CD1c-positive myeloid dendritic cell (primary cell): Measurements from ENCODE around the gene EVA1A.
"Not testable (repeated sequence)": the region's sequence is repeated elsewhere in the genome, so short reads cannot be mapped to it uniquely, and the experiment has no call there.

Experiments used
- DNase-seq: peaks from one replicate; pipeline ENCODE4 v3.0.0-alpha.2; 2016; ENCODE audit errors: extremely low spot score

EVA1A gene

DNA sequence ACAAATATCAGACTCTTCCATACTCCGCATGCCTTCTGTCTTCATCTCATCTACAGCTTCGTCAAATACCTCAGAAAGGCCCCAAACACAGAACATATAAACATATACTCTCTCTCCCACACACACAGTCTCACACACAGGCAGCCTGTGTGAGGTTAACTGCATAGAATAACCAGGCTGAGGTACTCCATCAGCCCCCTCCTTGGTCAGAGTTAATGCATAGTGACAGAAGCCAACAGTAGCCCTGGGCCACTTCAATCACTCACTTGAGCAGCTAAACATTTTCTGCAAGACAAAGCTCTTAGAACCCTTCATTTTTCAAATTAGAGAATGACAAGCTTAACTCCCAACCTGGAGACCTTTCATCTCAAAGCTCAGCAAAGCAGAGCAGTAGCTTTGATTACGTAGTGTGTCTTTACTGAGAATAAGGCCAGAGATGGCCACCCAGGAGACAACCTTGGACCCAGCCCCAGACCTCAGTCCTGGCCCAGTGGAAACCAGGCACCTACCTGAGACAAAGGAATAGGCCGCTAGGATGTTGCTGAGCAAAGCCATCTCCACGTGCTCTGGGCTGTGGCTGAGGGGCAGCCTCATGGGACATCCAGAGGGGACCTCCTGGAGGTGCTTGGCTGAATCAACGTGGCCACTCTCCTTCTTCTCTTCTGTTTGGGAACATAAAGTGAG is 43.0 kb downstream of the EVA1A start:
- no peak for DNase-seq

DNA sequence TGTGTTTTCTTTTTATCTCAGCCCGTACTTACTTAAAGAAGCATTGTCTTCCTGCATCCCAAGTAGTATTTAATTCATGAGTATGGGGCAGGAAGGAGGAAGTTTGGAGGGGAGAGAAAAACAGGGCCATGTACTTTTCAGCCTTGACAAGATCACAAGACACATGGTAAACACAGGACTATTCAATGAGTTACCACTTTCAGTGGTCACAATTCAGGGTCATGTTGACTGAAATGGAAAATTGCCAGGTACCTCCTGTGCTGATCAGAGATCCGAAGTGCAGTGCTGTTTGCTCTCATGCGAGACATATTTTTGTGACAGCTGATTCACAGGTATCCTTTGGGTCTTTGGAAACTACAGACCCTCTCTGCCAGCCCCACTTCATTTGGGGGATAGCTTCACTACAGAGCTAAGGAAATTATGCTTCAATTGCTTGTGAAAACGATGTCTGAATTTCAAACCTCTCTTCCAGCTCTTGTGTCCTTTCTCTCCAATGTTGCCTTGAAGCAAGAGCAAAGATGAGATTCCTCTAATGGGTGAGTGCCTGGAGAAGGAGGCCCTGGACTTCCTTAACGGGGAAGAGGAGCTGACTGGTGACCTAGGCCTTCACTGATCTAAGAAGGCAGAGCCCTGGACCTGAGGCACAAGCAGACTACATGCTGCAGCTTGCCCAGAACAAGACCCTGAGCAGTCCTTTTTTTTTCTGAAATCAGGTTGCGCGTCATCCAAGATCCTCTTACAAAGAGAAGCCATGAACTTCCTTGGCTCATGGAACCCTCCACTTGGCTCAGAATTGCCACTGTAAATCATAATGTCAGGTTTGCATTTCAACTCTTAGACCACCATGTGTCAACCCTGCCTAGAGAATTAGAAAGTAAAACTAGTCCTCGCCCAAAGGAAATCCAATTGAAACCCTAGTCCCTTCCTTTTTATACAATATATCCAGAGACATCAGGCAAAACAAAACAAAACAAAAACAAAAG is 44.1 kb downstream of the EVA1A start:
- DNase-seq: no peak

DNA sequence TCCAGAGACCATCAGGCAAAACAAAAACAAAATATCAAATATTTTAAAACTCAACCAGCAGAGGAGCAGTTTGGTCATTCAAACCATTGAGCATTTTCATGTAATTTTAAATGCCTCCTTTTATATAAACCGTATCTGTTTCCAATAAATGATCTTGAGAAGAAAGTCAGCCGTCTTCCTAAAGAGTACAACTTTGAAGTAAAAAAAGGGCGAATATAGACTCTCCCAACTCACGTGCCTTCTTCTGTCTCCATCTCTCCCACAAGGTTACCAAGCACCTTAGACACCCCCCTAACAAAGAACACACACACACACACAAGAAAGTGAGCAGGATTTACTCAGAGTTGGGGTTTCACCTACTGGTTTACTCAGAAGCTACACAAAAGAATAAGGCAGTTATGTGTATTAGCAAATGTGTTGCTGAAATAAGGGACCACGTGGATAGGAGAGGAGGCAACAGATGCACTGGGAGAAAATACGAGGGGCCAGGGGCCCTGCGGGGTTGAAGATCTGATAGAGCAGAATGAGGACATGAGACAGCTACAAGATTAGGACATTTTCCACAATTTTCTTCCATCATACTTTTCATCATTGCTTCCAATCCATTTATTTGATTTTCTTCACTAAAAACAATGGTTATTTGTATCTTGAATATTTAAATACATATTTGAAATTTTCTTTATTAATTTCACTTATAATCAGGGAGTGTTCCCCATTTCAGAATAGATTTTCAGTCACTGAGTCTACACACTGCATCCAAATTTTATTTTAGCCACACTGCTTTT is 45.0 kb downstream of the EVA1A start:
- no peak for DNase-seq

DNA sequence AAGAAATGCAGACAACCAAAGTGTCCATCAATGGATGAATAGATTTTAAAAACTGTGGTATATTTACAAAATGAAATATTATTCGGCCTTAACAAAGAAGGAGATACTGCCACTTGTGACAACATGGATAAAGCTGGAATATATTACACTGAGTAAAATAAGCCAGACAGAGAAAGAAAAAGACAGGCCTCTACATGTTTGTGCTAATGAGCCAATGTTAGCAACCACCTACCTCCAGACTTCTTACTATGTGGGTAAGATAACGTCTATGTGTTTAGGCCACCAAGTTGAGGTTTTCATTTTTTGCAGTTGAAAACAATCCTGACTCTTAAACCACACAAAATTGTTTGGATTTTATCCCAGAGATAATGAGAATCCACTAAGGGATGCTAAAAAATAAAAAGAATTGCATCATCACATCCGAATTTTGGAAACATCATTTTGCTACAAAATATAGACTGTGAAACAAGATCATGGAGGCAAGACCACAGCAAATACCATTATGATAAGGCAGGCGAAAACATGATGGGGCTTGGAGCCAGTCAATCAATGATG is 47.0 kb downstream of the EVA1A start:
- no peak for DNase-seq

DNA sequence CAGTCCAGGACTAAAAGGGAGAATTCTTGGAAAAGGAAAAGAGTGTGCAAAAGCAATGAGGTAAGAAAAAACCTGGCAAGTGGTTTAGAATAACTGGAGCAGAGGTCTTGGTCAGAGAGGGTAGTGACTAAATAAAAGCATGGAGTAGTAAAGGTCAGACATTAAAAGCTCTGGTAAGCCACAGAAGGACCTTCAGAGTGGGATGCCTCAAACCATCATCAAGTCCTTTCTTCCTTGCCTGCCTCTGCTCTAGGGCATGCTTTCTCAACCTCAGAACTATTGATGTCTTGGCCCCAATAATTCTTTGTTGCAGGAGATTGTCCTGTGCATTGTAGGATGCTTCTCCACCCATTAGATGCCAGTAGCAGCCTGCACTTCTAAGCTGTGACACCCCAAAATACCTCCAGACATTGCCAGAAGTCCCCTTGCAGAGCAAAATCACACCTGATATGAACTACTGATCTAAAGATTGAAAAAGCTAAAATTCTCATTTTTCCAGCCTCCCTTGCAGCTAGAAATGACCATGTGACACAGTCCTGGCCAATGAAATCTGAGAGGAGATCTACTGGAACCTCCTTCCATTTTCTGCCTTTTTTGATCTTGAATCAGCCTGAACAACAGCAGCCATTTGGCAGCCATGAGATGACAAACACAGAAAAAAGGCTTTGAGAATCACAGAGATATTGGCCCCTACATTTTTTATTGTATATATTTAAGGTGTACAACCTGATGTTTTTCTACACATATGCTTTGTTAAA is 48.1 kb downstream of the EVA1A start:
- DNase-seq: no peak

DNA sequence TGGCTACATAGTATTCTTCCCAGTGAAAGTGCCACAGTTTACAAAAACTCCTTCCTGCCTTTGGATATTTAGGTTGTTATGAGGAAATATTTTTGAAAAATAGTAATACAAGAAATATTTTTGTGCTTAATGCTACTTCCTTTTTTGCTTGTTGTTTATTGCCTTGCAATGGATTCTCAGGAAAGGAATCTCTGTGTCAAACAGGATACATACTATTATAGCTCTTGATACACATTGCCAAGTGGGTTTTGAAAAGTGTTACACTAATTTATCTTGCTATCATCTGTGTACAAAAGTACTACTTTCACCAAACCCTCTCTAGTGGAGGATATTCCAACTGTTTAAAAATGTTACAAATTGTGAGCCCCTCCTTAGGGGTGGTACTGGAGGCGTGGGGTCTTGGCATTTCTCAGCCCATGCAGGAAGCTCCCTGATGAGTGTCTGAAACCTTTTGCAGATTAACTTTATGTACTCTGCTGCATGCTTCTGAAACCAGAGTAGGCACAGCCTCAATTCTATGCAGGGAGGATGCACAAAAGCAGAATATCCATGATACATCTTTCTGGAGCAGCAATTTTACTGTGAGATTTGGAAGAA is 54.5 kb downstream of the EVA1A start:
- DNase-seq: no peak

DNA sequence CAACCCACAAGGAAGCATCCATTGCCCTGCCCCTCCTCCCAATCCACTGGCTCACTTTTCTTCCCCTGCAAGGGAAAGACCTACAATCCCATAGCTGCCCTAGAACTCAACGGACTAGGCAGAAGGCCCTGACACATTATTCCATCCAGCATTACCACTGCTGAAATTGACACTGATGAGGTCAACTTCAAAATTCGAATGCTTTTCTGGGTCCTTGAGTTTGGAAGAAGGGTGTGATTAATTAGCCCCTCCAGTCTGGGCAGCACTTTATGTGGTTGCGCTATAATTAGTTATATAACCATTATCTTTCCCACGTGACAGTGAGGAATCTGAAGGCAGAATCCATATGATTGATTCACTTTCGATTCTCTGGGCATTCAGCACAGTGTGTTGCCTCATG is 55.7 kb downstream of the EVA1A start:
- DNase-seq: no peak

DNA sequence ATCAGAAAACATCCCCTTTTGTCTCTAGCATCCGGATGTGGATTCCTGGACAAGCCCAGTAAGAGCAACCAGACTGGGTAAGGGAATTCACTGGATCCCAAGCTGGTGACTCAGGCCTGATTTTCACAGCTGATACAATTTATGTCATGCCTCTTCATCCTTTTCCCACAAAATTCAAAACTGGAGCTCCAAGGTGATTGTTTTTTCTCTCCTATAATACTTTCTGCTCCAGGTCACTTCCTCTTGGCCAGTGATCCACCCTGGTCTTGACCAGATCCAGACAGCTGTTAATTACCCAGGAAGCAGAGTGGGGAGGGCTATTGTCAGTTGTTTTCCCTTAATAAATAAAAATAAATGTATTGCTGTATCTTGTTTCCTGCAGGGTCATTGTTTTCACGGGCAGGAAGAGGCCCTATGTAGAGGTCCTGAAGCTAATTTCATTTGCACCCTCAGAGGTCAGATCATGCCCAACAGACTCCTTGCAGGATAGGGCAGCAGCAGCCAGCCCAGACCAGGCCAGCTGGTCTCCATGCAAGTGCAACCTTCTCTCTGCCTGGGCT is 57.6 kb downstream of the EVA1A start:
- DNase-seq: no peak

DNA sequence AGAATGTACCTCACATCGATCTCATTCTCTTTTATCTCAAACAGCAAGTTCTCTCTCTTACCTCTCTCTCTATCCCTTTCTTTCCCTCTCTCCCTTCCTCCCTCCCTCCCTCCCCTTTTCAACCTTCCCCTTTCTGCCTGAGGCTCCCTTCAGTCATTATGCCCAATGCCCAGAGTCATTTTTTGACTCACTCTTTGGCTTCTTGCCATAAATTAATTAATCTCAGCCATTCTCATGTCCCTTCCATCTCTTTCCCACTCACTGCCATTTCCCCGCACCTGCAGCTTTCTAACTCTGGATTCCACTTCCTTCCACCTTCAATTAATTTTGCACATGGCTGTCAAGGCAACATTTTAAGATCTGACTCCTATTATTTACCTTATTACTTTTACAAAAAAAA is 60.1 kb downstream of the EVA1A start:
- DNase-seq: no peak

DNA sequence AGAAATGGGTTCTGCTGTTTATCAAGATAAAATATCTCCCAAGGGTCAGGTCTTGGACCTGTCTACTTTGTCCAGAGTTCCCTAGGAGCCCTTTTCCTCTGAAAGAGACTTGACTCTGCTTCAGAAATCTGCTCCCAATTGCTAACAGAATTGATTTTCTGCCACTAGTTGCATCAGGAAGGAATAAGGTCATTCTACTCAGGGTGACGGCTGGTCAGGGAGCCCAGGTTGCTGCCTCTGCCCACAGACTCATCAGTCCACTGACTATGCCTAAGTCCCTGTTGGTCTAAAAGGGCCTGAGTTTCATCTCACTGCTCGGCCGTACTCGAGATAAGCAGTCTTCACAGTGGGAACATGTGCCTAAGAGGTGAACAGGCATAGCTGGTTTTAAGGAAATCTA is 61.2 kb downstream of the EVA1A start:
- no peak for DNase-seq

DNA sequence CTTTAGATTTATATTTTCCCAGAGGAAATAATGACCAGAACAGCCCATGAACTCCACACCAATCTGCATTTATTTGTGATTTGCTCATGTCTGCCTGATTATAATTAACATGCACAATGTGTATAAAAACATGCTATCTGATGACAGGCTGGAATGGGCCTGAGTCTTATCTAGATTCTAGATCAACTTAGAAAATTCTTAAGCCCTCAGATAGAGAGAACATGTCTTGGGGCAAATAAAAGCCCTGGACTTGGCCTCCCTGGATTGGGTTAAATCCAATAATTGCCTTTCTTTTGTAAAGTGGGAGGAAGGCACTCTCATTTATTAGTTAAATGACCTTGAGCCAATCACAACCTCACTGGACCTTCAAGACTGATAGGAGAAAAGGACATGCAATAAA is 61.8 kb downstream of the EVA1A start:
- no peak for DNase-seq

DNA sequence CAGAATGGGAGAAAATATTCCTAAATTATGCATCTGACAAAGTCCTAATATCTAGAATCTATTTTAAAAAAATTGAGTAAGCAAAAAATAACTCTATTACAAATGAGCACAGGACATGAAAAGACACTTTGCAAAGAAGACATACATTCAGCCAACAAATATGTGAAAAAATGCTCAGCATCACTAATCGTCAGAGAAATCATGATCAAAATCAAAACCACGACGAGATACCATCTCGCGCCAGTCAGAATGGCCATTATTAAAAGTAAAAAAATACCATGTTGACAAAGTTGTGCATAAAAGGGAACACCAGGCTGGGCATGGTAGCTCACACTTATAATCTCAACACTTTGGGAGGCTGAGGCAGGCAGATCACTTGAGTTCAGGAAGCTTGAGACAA is 63.5 kb downstream of the EVA1A start:
- DNase-seq: no peak

DNA sequence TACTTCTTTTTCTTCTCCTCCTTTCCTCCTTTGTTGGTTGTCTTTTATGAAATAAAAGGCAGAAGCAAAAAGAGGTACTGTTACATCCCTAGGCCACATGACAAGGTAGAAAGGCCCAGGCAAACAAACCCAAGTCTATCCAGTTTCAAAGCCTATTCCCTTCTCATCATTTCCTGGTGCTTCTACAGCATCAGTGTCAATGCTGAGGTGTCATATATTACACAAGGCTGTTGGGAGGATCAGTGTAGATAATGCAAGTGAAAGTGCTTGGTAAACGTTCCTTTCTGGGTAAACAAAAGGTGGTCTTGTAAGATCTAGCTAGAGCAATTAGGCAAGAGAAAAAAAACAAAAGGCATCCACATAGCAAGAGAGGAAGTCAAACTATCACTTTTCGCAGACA is 64.9 kb downstream of the EVA1A start:
- no peak for DNase-seq

DNA sequence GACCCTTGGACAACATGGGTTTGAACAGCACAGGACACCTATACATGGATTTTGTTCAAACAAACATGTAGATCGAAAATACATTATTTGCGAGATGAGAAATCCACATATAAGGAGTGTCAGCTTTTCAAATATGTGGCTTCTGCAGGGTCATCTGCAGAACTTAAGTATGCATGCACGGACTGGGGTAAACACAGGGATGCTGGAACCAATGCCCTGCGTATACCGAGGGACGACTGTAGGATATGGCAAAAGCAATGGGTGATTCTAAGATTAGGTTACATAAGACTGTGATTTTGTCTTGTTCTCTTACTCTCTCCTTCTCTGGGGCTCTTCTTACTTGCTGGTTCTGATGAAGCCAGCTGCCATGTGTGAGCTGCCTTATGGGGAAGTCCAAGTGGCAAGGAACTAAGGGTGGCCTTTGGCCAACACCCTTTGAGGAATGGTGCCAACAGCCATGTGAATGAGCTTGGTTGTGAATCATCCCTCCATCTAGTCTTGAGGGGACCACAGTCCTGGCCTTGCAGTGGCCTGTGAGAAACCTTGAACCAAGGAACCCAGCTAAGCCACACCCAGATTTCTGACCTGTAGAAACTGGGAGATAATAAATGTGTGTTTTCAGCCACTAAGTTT is 66.5 kb downstream of the EVA1A start:
- DNase-seq: no peak

DNA sequence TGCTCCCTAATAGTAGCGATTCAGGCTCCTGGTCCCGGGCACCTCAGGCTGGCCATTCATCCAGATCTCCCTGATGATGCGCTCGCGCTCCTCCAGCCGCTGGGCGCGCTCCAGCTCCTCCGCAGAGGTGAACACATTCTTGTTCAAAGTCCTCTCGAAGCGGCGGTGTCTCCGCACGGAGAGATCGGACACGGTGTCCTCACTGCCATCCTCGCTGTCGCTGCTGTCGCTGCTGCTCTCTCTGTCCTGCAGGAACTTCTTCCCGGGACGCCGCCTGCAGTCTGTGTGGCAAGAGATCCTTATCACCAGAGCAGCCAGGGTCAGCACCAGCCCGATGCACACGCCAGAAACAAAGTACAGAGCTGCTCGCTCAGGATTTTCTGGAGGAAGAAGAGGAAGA is 67.5 kb downstream of the EVA1A start:
- no peak for DNase-seq

DNA sequence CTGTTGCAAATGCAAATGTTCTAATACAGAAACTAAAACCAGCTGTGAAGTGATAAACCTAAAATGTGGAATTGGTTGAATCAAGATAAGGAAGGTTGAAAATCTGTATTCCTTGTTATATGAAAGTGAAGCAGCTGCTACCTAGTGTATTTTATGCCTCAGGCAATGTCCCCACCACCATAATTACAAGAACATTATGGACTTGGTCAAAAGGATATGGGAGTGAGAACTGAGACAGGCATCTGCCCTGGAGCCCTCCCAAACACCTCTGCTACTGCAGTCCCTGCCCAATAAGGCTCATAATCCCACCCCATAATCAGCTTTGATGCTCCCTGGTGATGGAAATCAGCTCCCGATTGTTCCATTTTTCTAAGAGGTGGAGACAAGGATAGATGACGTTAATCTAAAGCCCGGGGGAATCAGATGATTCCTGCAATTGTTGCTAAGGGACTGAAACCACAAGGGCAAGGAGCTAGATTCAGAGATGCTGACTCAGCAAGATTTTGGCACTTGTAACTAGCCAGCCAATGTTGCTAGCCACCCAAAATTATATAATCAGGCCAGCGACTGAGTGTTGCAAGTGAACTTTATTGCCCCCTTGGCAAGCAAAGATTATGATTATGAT is 69.5 kb downstream of the EVA1A start:
- DNase-seq: no peak

DNA sequence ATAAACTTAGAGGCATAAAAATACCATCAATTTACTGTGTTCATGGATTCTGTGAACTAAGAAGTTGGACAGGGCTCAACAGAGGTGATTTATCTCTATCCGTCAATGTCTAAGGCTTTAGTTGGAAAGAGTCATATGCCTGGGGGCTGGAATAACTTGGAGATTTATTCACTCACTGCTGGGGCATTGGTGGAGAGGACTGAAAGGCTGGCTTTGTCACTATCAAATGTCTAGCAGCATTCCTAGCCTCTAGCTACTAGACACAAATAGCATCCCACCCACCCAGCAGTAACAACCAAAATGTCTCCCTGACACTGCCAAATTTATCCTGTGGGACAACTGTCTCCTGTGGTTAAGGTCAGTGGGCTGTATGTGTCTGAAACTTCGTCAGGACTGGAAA is 71.0 kb downstream of the EVA1A start:
- DNase-seq: no peak

DNA sequence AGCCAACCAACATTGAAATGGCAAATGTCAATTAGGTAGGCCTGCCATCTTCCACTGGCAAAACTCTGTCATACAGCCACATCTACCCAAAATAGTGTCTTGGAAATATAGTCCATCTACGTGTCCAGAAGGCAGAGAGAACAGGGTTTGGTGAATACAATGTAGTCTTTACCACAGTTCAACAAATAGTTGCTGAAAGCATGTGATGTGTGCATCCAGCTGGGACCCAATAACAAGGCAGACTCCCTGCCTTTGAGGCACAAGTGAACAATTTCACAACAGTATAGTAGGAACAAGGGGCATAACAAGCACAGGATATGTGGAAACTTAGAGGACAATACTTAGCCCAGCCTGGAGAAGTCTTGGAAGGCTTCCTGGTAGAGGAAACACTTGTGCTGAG is 72.6 kb downstream of the EVA1A start:
- no peak for DNase-seq

DNA sequence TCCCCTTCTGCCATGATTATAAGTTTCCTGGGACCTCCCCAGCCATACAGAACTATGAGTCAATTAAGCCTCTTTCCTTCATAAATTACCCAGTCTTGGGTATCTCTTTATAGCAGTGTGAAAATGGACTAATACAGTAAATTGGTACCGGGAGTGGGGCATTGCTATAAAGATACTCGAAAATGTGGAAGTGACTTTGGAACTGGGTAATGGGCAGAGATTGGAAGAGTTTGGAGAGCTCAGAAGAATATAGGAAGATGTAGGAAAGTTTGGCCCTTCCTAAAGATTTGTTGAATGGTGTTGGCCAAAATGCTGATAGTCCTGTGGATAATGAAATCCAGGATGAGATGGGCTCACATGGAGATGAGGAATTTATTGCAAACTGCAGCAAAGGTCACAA is 74.0 kb downstream of the EVA1A start:
- DNase-seq: not testable (repeated sequence)

DNA sequence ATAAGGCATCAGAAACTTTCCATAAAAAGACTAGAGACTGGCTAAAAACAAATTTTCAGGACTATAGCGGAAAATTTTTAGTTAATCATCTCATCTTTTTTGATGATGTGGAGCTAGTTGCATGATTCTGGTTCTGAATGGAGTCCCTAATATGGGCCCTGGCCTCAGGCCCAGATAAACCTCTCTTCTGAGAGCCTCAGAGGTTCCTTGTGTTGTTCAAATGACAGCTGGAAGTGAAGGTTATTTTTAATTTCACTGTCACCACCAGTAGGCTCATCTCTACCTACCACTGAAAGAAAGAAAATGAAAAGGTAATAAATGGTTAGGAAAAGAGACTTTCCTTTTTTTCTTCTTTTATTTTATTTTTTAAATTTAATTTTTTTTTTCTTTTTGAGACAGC is 75.9 kb downstream of the EVA1A start:
- no peak for DNase-seq
